ENCODE results near the gene XXYLT1.

GRCh38 chr3:195240171-195240701 lies 30.7 kb downstream of the XXYLT1 start:
- TF ChIP-seq ZFP3 (CRISPR knock-in tag; IDR thresholded peaks at IDR 0.05) (no peak), ARNTL (CRISPR knock-in tag; IDR thresholded peaks at IDR 0.05; ENCODE audit: borderline replicate concordance, low read depth) (no peak), ZNF8 (CRISPR knock-in tag; IDR thresholded peaks at IDR 0.05) (no peak), BACH2 (CRISPR knock-in tag; IDR thresholded peaks at IDR 0.05; ENCODE audit: borderline replicate concordance) (no peak), ESRRG (CRISPR knock-in tag; IDR thresholded peaks at IDR 0.05) (no peak), PPARA (CRISPR knock-in tag; IDR thresholded peaks at IDR 0.05; ENCODE audit: borderline replicate concordance) (no peak), ZFP30 (CRISPR knock-in tag; IDR thresholded peaks at IDR 0.05) (no peak), CREB5 (CRISPR knock-in tag; IDR thresholded peaks at IDR 0.05; ENCODE audit: low read depth) (no peak), POU6F1 (CRISPR knock-in tag; IDR thresholded peaks at IDR 0.05; ENCODE audit: borderline replicate concordance, low read depth) (no peak), ISL1 (CRISPR knock-in tag; IDR thresholded peaks at IDR 0.05) (no peak), PATZ1 (CRISPR knock-in tag; IDR thresholded peaks at IDR 0.05; ENCODE audit: borderline replicate concordance) (no peak), RARB (CRISPR knock-in tag; IDR thresholded peaks at IDR 0.05) (no peak), ZNF565 (CRISPR knock-in tag; conservative IDR thresholded peaks at IDR 0.05; ENCODE audit: low read depth) (no peak), TCF4 (CRISPR knock-in tag; IDR thresholded peaks at IDR 0.05; ENCODE audit: borderline replicate concordance) (no peak)
